Stimulated activated CD4-positive, alpha-beta T cell treated with anti-CD3 and anti-CD28 coated beads, Interleukin-15, amount 100 ng/mL, for 24 hours (primary cell): Measurements from ENCODE around the gene TSPAN33.
"Not testable (repeated sequence)": the region's sequence is repeated elsewhere in the genome, so short reads cannot be mapped to it uniquely, and the experiment has no call there.

Experiments
- DNase-seq: peaks from one replicate; pipeline ENCODE4 v3.0.0-alpha.2; 2020

TSPAN33 gene

GRCh38 chr7:129144095-129144833, at the start of gene TSPAN33:
TSPAN33 (plus strand) TSS chr7:129144707; CDS start chr7:129144981, 274 bp downstream.
- peak; percentile 85 for DNase-seq

GRCh38 chr7:129095258-129095657, 49.2 kb upstream of the TSPAN33 start:
- DNase-seq: no peak

GRCh38 chr7:129098409-129099084, 46.0 kb upstream of the TSPAN33 start:
- no peak for DNase-seq

- no peak for DNase-seq
Measured at GRCh38 chr7:129100827-129101166, 43.7 kb upstream of the TSPAN33 start.

- DNase-seq: no peak
Measured at GRCh38 chr7:129101746-129102145, 42.8 kb upstream of the TSPAN33 start.

- no peak for DNase-seq
Measured at GRCh38 chr7:129103561-129104324, 40.8 kb upstream of the TSPAN33 start.

GRCh38 chr7:129108581-129108980, 35.9 kb upstream of the TSPAN33 start:
- no peak for DNase-seq

GRCh38 chr7:129110258-129110981, 34.1 kb upstream of the TSPAN33 start:
- no peak for DNase-seq

GRCh38 chr7:129110982-129111376, 33.5 kb upstream of the TSPAN33 start:
- no peak for DNase-seq

- no peak for DNase-seq
Measured at GRCh38 chr7:129115676-129116075, 28.8 kb upstream of the TSPAN33 start.

- DNase-seq: no peak
Measured at GRCh38 chr7:129118182-129118581, 26.3 kb upstream of the TSPAN33 start.

- DNase-seq: no peak
Measured at GRCh38 chr7:129118976-129119375, 25.5 kb upstream of the TSPAN33 start.

GRCh38 chr7:129121501-129122077, 22.9 kb upstream of the TSPAN33 start:
- DNase-seq: not testable (repeated sequence)

- no peak for DNase-seq
Measured at GRCh38 chr7:129122078-129122750, 22.3 kb upstream of the TSPAN33 start.

- DNase-seq: peak; percentile 47
Measured at GRCh38 chr7:129122751-129123509, 21.6 kb upstream of the TSPAN33 start.

GRCh38 chr7:129123510-129123857, 21.0 kb upstream of the TSPAN33 start:
- no peak for DNase-seq

GRCh38 chr7:129126314-129126713, 18.2 kb upstream of the TSPAN33 start:
- no peak for DNase-seq

GRCh38 chr7:129127154-129127553, 17.4 kb upstream of the TSPAN33 start:
- no peak for DNase-seq

- DNase-seq: no peak
Measured at GRCh38 chr7:129127601-129128000, 16.9 kb upstream of the TSPAN33 start.

GRCh38 chr7:129134356-129134987, 10.0 kb upstream of the TSPAN33 start:
- DNase-seq: no peak
